ENCODE results near the gene LEPR. TPM values are rescaled to one million over a fixed set of nuclear protein-coding genes. Genes with fewer than 3 reads are reported as not detected.
"Not testable (repeated sequence)": the region's sequence is repeated elsewhere in the genome, so short reads cannot be mapped to it uniquely, and the experiment has no call there.

The LEPR gene
- total RNA-seq, 1 donor from 2014 or later: 25.4 TPM

DNA sequence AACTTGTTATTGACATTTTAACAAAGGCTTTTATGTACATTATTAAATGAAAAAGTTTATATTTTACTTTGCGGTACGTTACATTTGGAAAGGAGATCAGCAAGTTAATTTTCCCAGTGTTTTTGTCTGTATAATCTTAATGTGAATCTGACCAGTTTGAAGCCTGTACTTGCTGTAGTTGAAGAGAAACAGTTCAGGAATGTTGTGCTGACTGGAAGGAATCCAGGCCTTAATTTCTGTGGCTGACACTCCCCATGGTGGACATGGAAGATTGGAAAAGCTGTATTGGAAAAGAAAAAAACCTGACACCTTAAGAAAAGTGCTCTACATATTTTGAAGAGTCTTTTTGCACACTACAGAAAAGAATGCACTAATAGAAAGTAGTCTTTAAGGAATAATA is 15.5 kb downstream of the LEPR start:
- no peak for DNase-seq (ENCODE audit: low read depth in 2 of 2)

DNA sequence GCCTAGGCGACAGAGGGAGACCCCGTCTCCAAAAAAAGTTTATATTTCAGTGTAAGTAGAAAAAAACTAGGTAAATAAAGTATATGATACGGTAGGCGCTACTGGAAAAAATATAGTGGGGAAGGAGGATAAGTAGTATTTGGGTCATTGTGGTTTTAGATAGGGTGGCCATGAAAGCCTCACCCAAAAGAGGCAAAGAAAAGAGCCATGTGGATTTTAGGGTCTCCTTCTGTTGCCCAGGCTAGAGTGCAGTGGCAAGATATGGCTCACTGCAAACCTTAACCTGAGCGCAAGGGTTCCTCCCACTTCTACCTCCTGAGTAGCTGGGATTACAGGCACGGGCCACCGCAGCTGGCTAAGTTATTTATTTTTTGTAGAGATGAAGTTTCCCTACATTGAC is 17.1 kb downstream of the LEPR start:
- no peak for DNase-seq (ENCODE audit: low read depth in 2 of 2)

DNA sequence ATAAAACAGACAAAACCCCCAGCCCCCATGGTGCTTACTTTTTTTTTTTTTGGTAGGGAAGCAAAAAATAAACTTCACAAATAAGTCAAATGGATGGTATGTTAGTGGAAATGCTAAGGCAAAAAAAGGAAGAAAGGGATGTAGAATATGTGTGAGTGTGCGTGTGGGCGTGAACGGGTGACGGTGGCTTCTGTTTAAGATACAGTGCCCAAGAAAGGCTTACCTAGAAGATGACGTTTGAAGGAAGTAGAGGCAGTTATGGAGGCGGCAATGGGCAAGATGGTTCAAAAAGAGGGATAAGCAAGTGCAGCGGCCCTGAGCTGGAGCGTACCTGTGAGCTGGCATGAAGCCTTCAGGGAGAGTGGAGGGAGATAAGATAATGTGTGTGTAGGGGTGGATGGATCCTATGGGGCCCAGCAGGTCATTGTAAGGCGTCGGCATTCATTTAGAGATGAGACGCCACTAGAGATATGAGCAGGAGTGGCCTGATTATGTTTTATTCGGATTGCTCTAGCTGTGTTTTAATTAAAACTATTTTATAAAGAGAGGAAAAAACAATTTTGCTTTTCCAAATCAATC is 19.9 kb downstream of the LEPR start:
- DNase-seq (ENCODE audit: low read depth in 2 of 2): no peak

DNA sequence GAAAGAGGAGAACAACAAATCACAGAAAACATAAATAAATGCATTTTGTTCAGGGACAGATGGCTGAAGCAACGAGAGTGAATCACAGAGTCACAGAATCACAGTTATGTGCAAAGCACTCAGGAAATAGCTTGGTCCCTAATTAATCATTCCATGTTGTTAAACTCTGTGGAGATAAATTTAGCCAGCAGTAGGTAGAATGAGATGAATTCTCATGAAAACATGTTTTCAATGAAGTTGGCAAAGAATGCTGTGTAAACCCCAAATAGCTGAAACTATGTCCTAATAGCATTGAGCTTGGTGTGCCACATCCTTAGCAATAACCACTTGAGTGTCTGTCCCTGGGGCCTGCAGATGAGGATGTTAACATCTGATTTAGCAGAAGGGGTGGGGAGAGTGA is 20.4 kb downstream of the LEPR start:
- DNase-seq (ENCODE audit: low read depth in 2 of 2): no peak

DNA sequence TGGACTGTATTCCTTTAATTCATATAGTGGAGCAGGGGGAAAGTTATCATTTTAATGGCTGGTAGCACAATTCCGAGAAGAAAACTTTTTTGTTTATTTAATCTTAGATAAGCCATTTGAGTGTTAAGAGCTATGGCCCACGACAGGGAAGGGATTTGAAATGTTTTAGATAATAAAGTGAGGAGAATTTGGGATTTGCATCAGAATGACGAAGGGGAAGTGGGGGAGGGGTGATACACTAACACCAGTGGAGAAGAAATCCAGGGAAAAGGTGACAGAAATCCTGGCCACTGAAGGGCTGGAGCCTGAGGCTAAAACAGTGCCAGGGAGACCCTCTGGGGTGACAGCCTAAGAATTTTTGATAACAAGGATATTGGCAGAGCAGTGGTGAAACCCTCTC is 21.0 kb downstream of the LEPR start:
- DNase-seq (ENCODE audit: low read depth in 2 of 2): no peak

DNA sequence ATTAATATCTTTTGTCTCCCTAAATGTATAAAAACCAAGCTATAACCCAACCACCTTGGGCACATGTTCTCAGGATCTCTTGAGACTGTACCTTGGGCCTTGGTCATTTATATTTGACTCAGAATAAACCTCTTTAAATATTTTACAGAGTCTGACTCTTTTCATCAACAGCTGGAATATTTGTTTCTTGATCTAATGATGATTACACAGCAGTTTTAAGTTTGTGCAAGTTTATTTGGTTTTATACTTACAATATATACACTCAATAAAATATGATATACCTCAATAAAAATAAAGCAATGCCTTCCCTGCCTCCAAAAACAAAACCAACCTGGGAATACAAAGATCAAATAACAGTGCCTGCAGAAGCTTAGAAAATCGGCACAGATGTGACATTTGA is 22.0 kb downstream of the LEPR start:
- DNase-seq (ENCODE audit: low read depth in 2 of 2): no peak

DNA sequence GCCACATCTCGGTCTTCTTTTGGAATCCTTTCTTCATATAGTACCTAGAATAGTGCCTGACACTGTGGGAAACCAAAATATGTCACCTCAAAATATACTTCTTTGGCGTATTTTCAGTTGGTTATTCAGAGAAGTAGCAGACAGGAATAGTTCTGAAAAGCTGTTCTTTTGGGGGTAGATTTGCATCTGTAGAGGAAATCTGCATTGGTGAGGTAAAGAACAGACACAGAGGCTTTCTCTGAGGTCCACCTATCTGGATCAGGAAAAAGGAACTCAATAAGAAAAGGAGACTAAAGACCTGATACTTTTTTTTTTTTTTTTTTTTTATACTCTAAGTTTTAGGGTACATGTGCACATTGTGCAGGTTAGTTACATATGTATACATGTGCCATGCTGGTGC is 23.2 kb downstream of the LEPR start:
- no peak for DNase-seq (ENCODE audit: low read depth in 2 of 2)

DNA sequence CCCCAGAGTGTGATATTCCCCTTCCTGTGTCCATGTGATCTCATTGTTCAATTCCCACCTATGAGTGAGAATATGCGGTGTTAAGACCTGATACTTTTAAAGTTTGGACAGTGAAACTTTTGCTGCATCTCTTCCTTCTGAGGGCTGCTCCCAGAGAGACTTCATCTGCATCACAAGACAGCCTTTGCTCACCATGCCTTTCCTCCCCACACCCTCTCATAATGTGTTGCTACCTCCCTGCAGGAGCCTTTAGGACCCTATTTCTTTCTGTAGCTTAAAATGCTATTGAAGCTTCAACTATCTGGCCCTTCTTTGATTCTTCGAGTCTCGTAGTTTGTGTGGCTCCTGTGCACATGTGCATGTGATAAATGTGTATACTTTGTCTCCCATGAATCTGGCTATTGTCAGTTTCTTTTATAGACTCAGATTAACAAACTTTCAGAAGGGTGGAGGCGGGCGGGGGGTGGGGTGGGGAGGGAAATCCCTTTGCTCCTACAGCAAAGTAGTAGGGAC is 23.7 kb downstream of the LEPR start:
- DNase-seq (ENCODE audit: low read depth in 2 of 2): no peak

DNA sequence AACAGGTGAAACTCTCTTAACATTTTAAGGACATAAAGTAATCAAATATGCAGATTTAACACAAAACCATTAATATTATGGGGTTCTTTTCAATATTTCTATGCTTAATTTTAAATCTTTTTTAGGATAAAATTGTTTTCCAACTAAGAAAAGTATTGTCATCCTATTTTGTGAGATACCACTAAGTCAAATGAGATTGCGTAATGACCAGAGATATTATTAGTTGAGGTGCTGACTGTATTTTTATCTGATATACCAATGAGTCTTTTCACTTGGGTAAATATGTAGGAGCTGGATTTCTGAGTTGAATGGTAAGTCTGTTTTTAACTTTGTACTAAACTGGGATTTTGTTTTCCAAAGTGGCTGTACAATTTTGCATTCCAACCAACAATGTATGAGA is 25.4 kb downstream of the LEPR start:
- no peak for DNase-seq (ENCODE audit: low read depth in 2 of 2)

DNA sequence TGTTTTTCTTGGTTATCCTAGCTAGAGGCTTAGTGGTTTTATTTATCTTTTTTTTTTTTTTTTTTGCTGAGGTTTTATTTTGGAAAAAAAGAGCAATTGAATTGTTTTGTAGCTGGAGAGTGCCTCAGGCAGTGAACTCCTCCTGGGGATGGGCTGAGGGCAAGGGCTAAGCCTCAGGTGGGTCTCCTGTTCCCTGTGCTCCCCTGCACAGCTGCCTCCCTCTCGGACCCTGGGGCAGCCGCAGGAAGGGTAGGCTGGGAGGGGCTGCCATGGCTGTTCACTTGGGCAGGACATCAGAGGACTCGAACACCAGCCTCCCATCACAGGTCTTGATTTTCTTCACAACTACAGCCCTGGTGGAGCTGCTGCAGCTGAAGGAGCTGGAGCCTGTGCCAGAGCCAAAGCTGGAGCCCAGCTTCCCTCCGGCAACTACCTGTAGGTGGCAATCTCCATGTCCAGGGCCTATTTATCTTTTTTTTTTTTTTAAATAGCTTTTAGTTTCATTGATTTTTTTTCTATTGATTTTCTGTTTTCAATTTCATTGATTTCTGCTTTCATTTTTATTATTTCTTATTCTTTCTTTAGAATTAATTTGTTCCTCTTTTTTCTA is 28.9 kb downstream of the LEPR start:
- DNase-seq (ENCODE audit: low read depth in 2 of 2): no peak

DNA sequence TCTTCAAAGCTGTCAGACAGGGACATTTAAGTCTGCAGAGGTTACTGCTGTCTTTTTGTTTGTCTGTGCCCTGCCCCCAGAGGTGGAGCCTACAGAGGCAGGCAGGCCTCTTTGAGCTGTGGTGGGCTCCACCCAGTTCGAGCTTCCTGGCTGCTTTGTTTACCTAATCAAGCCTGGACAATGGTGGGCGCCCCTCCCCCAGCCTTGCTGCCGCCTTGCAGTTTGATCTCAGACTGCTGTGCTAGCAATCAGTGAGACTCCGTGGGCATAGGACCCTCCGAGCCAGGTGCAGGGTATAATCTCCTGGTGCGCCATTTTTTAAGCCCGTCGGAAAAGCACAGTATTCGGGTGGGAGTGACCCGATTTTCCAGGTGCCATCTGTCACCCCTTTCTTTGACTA is 35.2 kb downstream of the LEPR start:
- DNase-seq (ENCODE audit: low read depth in 2 of 2): not testable (repeated sequence)

DNA sequence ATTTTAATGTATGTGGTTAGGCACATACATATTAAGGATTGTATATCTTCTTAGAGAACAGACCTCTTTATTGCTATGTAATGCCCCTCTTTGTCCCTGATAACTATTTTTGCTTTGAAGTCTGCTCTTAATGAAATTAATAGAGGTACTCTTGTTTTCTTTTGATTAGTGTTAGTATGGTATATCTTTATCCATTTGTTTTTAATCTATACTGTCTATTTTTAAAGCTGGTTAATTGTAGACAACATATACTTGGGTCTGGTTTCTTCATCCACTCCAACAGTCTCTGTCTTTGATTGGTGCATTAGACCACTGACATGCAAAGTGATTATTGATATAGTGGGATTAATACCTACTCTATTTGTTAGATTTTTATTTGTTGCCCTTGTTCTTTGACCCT is 36.0 kb downstream of the LEPR start:
- no peak for DNase-seq (ENCODE audit: low read depth in 2 of 2)

DNA sequence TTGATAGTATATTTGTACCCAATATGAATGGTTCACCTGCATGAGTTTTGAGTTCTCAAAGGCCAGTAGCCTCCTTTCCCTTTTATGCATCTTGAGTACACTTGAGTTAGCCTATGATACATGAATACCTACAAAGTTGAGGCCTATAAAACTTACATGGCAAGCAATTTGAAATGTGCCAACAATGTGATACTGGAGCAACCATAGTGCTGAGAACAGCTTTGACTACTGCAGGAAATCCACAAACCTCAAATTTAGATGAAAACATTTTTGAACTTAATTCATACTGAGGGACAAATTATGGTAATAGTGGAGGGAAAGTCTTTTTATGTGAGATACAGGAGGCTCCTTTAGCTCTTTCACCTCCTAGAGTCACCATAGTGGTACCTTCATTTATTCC is 37.4 kb downstream of the LEPR start:
- DNase-seq (ENCODE audit: low read depth in 2 of 2): no peak

DNA sequence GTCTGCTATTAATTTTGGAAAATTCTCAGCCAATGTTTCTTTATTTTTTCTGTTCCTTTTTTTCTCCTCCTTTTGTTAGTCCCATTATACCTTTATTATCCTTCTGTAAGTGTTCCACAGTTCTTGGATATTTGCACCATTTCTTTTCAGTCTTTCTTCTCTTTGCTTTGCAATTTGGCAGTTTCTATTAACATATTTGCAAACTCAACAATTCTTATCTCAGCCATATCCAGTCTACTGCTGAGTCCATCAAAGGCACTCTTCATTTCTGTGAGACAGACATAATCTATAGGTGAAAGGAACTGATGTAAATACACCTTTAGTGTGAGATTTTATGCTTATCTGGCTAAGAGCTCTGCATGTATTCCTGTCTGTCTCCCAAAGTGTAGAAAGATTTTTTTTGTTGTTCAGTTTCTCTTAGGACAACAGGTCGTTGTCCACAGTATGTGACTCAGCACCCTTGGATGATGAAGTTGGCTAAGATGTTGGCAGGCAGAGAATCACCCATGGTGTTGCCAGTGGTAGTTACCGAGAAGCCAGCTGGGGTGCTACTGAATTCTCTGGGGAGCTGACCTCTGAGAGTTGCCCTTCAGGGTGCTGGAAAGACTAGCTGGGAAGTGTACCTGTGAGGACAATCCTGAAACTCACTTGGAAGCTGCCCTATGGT is 38.4 kb downstream of the LEPR start:
- DNase-seq (ENCODE audit: low read depth in 2 of 2): no peak

DNA sequence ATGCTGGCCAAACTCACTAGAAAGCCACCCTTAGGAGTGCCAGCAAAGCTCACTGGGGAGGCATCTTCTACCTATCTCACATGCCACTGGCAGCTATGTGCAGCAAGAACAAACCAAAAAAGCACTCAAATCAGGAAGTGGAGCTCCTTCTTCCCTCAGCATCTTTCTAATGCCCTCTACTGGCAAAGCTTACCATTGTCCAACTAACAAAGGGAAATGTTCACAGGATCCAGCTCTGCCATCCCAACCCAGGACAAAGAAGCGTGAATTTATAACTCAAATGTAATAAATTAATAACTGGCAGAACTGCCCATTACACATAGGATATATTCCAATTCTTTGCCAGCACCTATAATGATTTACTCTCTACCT is 38.9 kb downstream of the LEPR start:
- DNase-seq (ENCODE audit: low read depth in 2 of 2): peak; percentile 26 to 50

DNA sequence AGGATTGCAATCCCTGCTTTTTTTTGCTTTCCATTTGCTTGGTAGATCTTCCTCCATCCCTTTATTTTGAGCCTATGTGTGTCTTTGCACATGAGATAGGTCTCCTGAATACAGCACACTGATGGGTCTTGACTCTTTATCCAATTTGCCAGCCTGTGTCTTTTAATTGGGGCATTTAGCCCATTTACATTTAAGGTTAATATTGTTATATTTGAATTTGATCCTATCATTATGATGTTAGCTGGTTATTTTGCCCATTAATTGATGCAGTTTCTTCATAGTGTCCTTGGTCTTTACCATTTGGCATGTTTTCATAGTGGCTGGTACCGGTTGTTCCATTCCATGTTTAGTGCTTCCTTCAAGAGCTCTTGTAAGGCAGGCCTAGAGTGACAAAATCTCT is 45.4 kb downstream of the LEPR start:
- not testable (repeated sequence) for DNase-seq (ENCODE audit: low read depth in 2 of 2)

DNA sequence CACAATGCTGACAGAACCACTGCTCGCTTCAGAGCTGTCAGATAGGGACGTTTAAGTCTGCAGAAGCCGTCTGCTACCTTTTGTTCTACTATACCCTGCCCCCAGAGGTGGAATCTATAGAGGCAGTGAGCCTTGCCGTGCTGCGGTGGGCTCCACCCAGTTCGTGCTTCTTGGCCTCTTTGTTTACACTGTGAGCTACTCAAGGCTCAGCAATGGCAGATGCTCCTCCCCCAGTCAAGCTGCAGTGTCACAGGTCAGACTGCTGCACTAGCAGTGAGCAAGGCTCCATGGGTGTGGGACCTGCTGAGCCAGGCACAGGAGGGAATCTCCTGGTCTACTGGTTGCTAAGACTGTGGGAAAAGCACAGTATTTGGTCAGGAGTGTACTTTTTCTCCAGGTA is 47.1 kb downstream of the LEPR start:
- DNase-seq (ENCODE audit: low read depth in 2 of 2): no peak

DNA sequence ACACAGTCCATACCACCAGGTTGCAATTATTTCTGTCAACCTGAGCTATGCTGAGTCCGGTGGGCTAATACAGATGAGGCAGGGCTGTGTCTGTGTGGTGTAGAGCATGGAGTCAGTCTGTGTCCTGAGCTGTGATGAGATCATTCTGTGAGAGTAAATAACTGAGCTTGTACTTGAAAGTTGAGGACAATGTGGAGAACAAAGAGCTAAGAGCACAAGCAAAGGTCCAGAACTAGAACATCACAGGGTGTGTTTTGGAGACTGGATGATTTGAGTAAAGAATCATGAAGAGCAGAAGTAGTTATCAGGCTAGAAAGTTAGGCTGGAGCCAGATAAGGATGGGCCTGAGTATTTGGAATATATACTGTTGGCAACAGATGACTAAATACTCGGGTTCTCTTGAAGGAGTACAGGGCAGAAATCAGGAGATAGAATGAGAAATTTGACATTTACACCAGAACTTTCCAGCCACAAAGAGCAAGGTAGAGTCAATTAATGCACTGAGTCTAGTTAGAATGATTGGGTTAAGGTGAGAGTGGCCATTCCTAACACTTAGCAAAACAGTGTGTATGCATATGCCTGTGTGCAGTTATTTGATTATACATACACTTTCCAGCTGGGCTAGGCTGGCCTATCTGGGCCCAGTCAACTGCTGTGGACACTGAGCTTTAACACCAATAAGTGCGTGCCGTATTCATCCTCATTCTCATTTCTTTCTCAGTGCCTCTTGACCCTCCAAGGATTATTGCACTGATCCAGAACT is 48.8 kb downstream of the LEPR start:
- DNase-seq (ENCODE audit: low read depth in 2 of 2): peak in 1 of 2 donors; percentile 48

DNA sequence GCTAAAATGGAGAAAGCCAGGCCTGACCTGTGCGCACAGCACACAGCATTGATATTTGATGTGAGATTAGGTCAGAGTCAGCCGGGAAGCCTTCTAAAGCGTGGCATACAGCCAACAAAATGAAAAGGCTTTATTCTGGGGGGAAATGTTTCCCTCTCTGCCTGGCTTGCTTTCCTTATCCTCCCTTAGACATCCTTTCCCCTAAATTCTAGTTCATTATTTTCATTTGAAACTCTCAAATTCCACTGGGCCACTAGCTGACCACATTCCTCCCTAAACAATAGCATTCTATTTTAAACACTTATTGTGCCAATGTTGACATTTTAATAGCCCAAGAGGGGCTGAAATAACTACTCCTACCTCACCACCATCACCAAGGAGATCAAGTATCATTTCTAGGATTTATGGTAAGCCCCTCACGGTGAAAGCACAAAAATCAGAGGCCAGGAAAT is 49.4 kb downstream of the LEPR start:
- peak; percentile 23 to 86 for DNase-seq (ENCODE audit: low read depth in 2 of 2)
